ENCODE data around the gene CWC15. TPM values are rescaled to one million over a fixed set of nuclear protein-coding genes. Genes with fewer than 3 reads are reported as not detected.
"Not testable (repeated sequence)": the region's sequence is repeated elsewhere in the genome, so short reads cannot be mapped to it uniquely, and the experiment has no call there.

CWC15 gene
- total and polyA plus RNA-seq, 10 of the 15 experiments (the other 5 are each of a cell fraction or from before 2014, with no cell fraction given) = 43.3 to 142 (median 75.1) TPM

GRCh38 chr11:95021468-95021867 is 48.1 kb upstream of the CWC15 start:
- H3K4me3 ChIP-seq; H3K36me3 ChIP-seq (ENCODE audit: control insufficient read depth in 2 of 2, insufficient read depth in 2 of 2, low read length in 1 of 2); H4K20me1 ChIP-seq (ENCODE audit: control insufficient read depth, insufficient read depth); SMC1A ChIA-PET (ENCODE audit: uncharacterized antibody, unreplicated experiment); H3K27ac ChIP-seq (ENCODE audit: control insufficient read depth, insufficient read depth); BruUV-seq (replicated peaks); H3K4me1 ChIP-seq (ENCODE audit: control insufficient read depth, insufficient read depth, low read length); ATAC-seq; H3K79me2 ChIP-seq (ENCODE audit: control insufficient read depth, insufficient read depth, low read length); H2AFZ ChIP-seq (ENCODE audit: control insufficient read depth, low read depth, low read length); H3K9me3 ChIP-seq (replicated peaks; ENCODE audit: control insufficient read depth, insufficient read depth, low read length); DNase-seq (ENCODE audit: low read depth, low spot score); RAD21 ChIA-PET (ENCODE audit: unreplicated experiment); H3K4me2 ChIP-seq (ENCODE audit: control insufficient read depth, insufficient read depth); intact Hi-C loops (cut with micrococcal nuclease; ENCODE audit: unreplicated experiment); H3K9ac ChIP-seq (ENCODE audit: control insufficient read depth, insufficient read depth, low read length); H3K27me3 ChIP-seq (replicated peaks in 1 of 2; ENCODE audit: control insufficient read depth in 2 of 2, insufficient read depth in 2 of 2, low read length in 1 of 2); FAIRE-seq; in situ Hi-C loops (cut with MboI); POLR2A ChIA-PET; CTCF ChIA-PET: not testable (repeated sequence)
- 69% methylated on average over 5 of the region's 5 CpGs for WGBS (ENCODE audit: insufficient coverage, insufficient replicate concordance, low lambda C conversion rate, missing lambda C conversion rate)

GRCh38 chr11:95016139-95016538 is 42.8 kb upstream of the CWC15 start:
- no peak overlapping the region for H2AFZ ChIP-seq (ENCODE audit: control insufficient read depth, low read depth, low read length)
- SMC1A ChIA-PET (ENCODE audit: uncharacterized antibody, unreplicated experiment) = interaction anchor here (0.8 to 1.5 kb wide), 2 partner anchors 8 to 28 kb away, joined by 3 to 4 read pairs; no protein-coding TSS in a partner anchor
- CTCF ChIA-PET = no interaction called here
- ATAC-seq = no peak
- TF ChIP-seq NRF1 (conservative IDR thresholded peaks at IDR 0.05; ENCODE audit: low read depth, low read length) (no peak), E4F1 (IDR thresholded peaks at IDR 0.05; ENCODE audit: borderline replicate concordance, partially characterized antibody) (no peak), RUNX3 (IDR thresholded peaks at IDR 0.05; ENCODE audit: low read length) (no peak), HDAC2 (IDR thresholded peaks at IDR 0.05) (no peak)
- in situ Hi-C loops (cut with MboI) (no loop called here), intact Hi-C loops (cut with micrococcal nuclease; ENCODE audit: unreplicated experiment) (no loop called here)
- no peak overlapping the region for H3K27ac ChIP-seq (ENCODE audit: control insufficient read depth, insufficient read depth)
- no TSS peak for BruUV-seq (replicated peaks)
- WGBS (ENCODE audit: insufficient coverage, insufficient replicate concordance, low lambda C conversion rate, missing lambda C conversion rate) = 53% methylated on average over 2 of the region's 2 CpGs
- H4K20me1 ChIP-seq (ENCODE audit: control insufficient read depth, insufficient read depth) = no peaks in the 10 kb centered on the region
- no peaks in the 10 kb centered on the region for H3K4me1 ChIP-seq (ENCODE audit: control insufficient read depth, insufficient read depth, low read length)
- H3K4me3 ChIP-seq = no peak overlapping the region
- H3K27me3 ChIP-seq (replicated peaks in 1 of 2; ENCODE audit: control insufficient read depth in 2 of 2, insufficient read depth in 2 of 2, low read length in 1 of 2) = peaks cover 0 to 2% of the 10 kb centered on the region in 2 experiments; a peak in 2 of 4 replicates
- FAIRE-seq = no peak
- no peaks in the 10 kb centered on the region for H3K36me3 ChIP-seq (ENCODE audit: control insufficient read depth in 2 of 2, insufficient read depth in 2 of 2, low read length in 1 of 2)
- POLR2A ChIA-PET = no interaction called here
- no peaks in the 10 kb centered on the region for H3K9me3 ChIP-seq (replicated peaks; ENCODE audit: control insufficient read depth, insufficient read depth, low read length)
- H3K9ac ChIP-seq (ENCODE audit: control insufficient read depth, insufficient read depth, low read length) = no peak overlapping the region
- no peak for DNase-seq (ENCODE audit: low read depth, low spot score)
- RAD21 ChIA-PET (ENCODE audit: unreplicated experiment) = no interaction called here
- H3K79me2 ChIP-seq (ENCODE audit: control insufficient read depth, insufficient read depth, low read length) = no peaks in the 10 kb centered on the region
- no peak overlapping the region for H3K4me2 ChIP-seq (ENCODE audit: control insufficient read depth, insufficient read depth)
